GM12891 (cell line): ENCODE measurements around the gene NRG2.

ENCODE experiments used
- PAX5 ChIP-seq: IDR thresholded peaks from 2 replicates; pipeline ENCODE4 v1.6.1; 2011; ENCODE audit warnings: low read length, moderate library complexity, mild to moderate bottlenecking; ENCODE audit not compliant: insufficient read depth, severe bottlenecking
- POLR2A ChIP-seq: IDR thresholded peaks from 2 replicates; pipeline ENCODE4 v1.6.1; 2011; ENCODE audit warnings: low read depth, low read length, control low read depth
- POLR2AphosphoS5 ChIP-seq: IDR thresholded peaks from 2 replicates; pipeline ENCODE4 v1.6.1; 2011; ENCODE audit warnings: low read depth, low read length, control low read depth
- POU2F2 ChIP-seq: IDR thresholded peaks from 2 replicates; pipeline ENCODE4 v1.6.1; 2011; ENCODE audit warnings: low read depth, mild to moderate bottlenecking, control low read depth, low read length, moderate library complexity
- SPI1 ChIP-seq: IDR thresholded peaks from 2 replicates; pipeline ENCODE4 v1.6.1; 2011; ENCODE audit warnings: low read depth, low read length, control low read depth
- TAF1 ChIP-seq: IDR thresholded peaks from 2 replicates; pipeline ENCODE4 v1.6.1; 2011; ENCODE audit warnings: low read depth, low read length, control low read depth

DNA sequence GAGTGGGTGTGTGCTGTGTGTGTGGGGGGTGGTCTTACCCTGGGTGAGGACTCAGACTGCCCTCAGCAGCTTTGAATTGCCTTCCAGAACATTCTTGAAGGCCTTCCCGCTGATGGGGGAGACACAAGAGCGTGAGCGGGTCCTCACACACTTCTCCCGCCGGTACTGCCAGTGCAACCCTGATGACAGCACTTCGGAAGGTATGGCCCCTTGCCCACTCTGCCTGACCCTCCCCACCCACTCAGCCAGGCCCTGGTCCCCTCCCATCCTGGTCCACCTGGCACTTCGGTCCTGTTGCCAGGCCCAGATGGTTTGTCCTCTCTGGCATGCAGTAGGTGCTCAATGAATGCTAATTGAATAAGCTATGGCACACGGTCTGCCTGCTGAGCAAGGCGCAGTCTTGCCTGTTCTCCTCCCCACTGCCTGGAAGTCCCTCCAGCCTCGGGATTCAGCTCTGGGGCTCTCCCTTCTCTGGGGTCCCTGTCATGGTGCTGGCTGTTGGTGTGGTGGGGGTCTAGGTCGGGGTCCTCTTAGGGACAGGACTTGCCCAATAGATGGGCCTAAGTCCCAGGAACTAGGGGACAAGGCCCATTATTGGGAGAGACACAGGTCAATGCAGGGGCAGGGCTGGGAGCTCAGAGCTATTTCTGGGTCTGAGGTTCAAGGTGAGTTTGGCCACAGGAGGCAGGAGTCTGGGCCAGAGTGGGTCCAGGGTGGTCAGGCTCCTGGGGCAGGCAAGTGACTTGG is 221.1 kb downstream of the NRG2 start:
- no peak for TF ChIP-seq POLR2AphosphoS5
- TF ChIP-seq POLR2A = no peak
- TF ChIP-seq POU2F2 = no peak
- TF ChIP-seq TAF1 = no peak
- no peak for TF ChIP-seq SPI1
- no peak for TF ChIP-seq PAX5
